ENCODE data around the gene RHBDD2. TPM values are rescaled to one million over a fixed set of nuclear protein-coding genes. Genes with fewer than 3 reads are reported as not detected.
A peak's percentile ranks its signal among the peaks of the same experiment; 100 is the strongest.
"Not testable (repeated sequence)": the region's sequence is repeated elsewhere in the genome, so short reads cannot be mapped to it uniquely, and the experiment has no call there.

RHBDD2 gene
- polyA plus RNA-seq, 3 donors from 2014 or later = 79.5 to 161 (median 104) TPM

GRCh38 chr7:75911186-75911585 lies 32.4 kb downstream of the RHBDD2 start:
- DNase-seq, H3K27ac Mint-ChIP-seq, H3K9me3 Mint-ChIP-seq, H3K36me3 Mint-ChIP-seq, H3K4me3 Mint-ChIP-seq: not testable (repeated sequence)
- Mint-ChIP-seq H3K4me1 (peaks cover 18 to 19% of the 10 kb centered on the region in 2 donors), H3K27me3 (ENCODE audit: low read depth in 3 of 3) (peaks cover 0 to 20% (median 4%) of the 10 kb centered on the region in 3 donors)

DNA sequence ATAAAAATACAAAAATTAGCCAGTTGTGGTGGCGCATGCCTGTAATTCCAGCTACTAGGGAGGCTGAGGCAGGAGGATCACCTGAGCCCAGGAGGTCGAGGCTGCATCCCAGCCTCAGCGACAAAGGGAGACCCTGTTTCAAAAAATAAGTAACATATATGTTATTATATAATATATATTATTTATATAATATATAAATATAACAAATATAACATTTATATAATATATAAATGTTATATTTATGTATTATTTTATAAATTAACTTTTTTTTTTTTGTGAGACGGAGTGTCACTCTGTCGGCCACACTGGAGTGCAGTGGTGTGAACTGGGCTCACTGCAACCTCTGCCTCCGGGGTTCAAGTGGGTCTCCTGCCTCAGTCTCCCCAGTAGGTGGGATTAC lies 34.6 kb downstream of the RHBDD2 start:
- H3K4me1 Mint-ChIP-seq = peaks cover 27 to 28% of the 10 kb centered on the region in 2 donors
- H3K9me3 Mint-ChIP-seq = no peaks in the 10 kb centered on the region
- peaks cover 0 to 18% (median 4%) of the 10 kb centered on the region in 3 donors for H3K27me3 Mint-ChIP-seq (ENCODE audit: low read depth in 3 of 3)
- H3K4me3 Mint-ChIP-seq = peak overlapping the region in 4 of 5 donors; percentile 89 to 92 (median 91)
- H3K36me3 Mint-ChIP-seq = peaks cover 0 to under 1% (median under 1%) of the 10 kb centered on the region in 3 donors
- DNase-seq = no peak
- peak overlapping the region in 2 of 6 donors; percentile 95 to 96 for H3K27ac Mint-ChIP-seq

- Mint-ChIP-seq H3K9me3 (no peaks in the 10 kb centered on the region), H3K27ac (peak overlapping the region; percentile 91 to 96 (median 95)), H3K4me1 (peaks cover 32 to 35% of the 10 kb centered on the region in 2 donors), H3K36me3 (peaks cover 0 to 4% (median 3%) of the 10 kb centered on the region in 3 donors), H3K4me3 (peak overlapping the region; percentile 89 to 92 (median 92)), H3K27me3 (ENCODE audit: low read depth in 3 of 3) (peaks cover 0 to 18% (median 4%) of the 10 kb centered on the region in 3 donors)
- no peak for DNase-seq
Observed at GRCh38 chr7:75914169-75914654, 35.4 kb downstream of the RHBDD2 start.

GRCh38 chr7:75914655-75915415 lies 36.0 kb downstream of the RHBDD2 start, which contains the start of gene POR:
POR (plus strand) TSS chr7:75915155; CDS start chr7:75954002, 38,847 bp downstream.
- H3K27ac Mint-ChIP-seq = peak within 1 kb of the TSS; percentile 91 to 96 (median 95)
- peaks cover 0 to 4% (median 3%) of the 10 kb centered on the region in 3 donors for H3K36me3 Mint-ChIP-seq
- peaks cover 0 to 18% (median 4%) of the 10 kb centered on the region in 3 donors for H3K27me3 Mint-ChIP-seq (ENCODE audit: low read depth in 3 of 3)
- H3K4me3 Mint-ChIP-seq = peak within 1 kb of the TSS; percentile 89 to 92 (median 92)
- peak; percentile 99 to 100 (median 99) for DNase-seq
- no peaks in the 10 kb centered on the region for H3K9me3 Mint-ChIP-seq
- H3K4me1 Mint-ChIP-seq = peaks cover 35 to 41% of the 10 kb centered on the region in 2 donors

DNA sequence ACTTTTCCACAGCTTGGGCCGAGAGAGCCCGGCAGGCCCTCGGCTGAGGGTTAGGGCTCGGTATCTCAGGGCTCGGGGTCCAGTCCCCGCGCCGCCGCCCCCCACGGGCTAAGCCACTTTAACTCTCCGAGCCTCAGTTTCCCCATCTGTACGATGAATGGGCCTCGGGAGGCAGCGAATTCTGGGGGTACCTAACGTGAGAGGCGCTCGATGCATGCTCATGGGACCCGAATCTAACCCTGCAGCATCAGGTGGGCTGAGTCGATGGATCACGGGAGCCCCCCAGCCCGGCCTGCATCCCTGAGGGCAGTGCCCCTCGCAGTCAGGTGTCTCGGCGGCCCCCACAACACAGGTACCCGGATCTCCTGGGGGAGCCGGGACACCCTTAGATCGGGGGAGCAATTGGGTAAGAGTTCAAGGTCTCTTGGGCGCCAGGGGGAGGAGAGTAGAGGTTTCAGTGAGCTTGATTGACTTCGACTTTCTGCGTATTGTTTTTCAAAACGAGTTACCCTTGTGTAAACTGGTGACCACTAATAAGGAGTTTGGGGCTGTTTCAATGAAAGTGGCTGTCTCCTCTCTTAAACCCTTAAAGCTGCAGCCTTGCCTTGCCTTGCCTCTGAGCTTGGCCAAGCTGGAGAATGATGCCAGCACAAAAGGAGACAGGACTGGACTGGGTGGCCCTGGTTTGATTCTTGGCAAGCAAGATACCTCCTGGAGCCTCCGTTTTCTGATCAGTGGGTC lies 36.8 kb downstream of the RHBDD2 start:
- Mint-ChIP-seq H3K27ac (peak overlapping the region; percentile 63 to 95 (median 88)), H3K4me1 (peaks cover 38 to 45% of the 10 kb centered on the region in 2 donors), H3K9me3 (no peaks in the 10 kb centered on the region), H3K36me3 (peaks cover 0 to 4% (median 3%) of the 10 kb centered on the region in 3 donors), H3K27me3 (ENCODE audit: low read depth in 3 of 3) (peaks cover 0 to 18% (median 4%) of the 10 kb centered on the region in 3 donors), H3K4me3 (peak overlapping the region; percentile 89 to 92 (median 92))
- peak; percentile 13 to 18 (median 17) for DNase-seq

DNA sequence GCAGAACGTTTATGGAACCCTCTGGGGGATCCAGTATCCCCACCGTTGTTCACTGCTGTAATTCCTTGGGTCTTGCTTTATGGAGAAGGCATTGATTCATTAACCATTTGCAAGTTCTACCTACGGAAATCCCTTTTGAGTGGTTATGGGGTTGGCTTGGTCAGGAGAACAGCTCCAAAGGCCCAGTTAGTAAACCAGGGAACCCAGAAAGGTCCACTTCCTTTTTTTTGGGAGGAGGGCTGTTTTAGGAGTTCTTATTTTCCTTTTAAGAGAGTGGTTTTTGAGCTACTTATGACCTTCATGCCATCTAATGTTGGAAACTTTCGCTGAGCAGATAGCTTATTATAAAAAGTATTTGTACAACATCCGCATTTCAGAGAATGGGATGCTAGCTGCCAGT lies 37.4 kb downstream of the RHBDD2 start:
- Mint-ChIP-seq H3K27ac (peak overlapping the region in 5 of 6 donors; percentile 63 to 95 (median 90)), H3K36me3 (peaks cover 0 to 4% (median 3%) of the 10 kb centered on the region in 3 donors), H3K27me3 (ENCODE audit: low read depth in 3 of 3) (peaks cover 0 to 18% (median 4%) of the 10 kb centered on the region in 3 donors), H3K4me1 (peaks cover 43 to 51% of the 10 kb centered on the region in 2 donors), H3K4me3 (peak overlapping the region; percentile 89 to 92 (median 92)), H3K9me3 (no peaks in the 10 kb centered on the region)
- DNase-seq = no peak

GRCh38 chr7:75916685-75917634 lies 38.1 kb downstream of the RHBDD2 start:
- Mint-ChIP-seq H3K36me3 (peaks cover 0 to 6% (median 3%) of the 10 kb centered on the region in 3 donors), H3K4me3 (peak overlapping the region in 3 of 5 donors; percentile 35 to 92 (median 89)), H3K27ac (no peak overlapping the region), H3K4me1 (peaks cover 49 to 58% of the 10 kb centered on the region in 2 donors), H3K27me3 (ENCODE audit: low read depth in 3 of 3) (peaks cover 0 to 18% (median 4%) of the 10 kb centered on the region in 3 donors), H3K9me3 (no peaks in the 10 kb centered on the region)
- DNase-seq = no peak

DNA sequence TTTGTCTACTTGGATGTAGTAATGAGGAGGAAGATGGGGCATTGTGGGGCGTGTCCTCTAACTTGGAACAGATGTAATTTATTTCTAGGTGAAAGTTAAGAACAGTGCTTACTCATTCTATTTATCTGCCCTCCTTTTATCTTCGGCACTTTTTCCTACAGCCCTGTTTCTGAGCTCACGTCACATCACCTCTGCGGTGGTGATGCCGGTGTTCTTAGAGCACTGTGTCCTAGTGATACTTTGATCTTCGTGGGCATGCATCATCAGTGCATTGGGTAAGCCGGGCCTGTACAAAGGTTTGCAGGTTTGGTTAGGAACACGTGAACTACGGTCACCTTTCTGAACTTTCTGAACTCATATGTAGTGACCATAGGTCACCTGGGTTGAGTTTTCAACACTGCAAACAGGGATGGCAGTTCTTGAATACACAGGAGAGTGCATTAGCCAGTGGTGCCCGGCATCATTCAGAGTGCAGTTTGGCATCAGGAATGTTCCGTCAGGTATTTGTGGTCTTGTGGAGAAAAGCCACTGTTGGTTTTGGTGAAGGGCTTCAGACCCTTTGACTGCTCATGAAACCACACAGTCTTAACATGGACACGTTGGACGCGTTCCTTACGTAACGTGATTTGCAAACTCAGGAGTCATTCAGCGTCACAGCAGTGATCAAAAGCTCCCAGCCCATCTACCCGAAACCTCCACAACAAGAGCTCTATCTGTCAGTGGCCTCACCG lies 41.8 kb downstream of the RHBDD2 start:
- Mint-ChIP-seq H3K27me3 (ENCODE audit: low read depth in 3 of 3) (peaks cover 0 to 9% (median 0%) of the 10 kb centered on the region in 3 donors), H3K27ac (peak overlapping the region in 1 of 6 donors; percentile 12), H3K4me3 (no peak overlapping the region), H3K4me1 (peaks cover 45 to 51% of the 10 kb centered on the region in 2 donors), H3K36me3 (peaks cover 2 to 7% (median 3%) of the 10 kb centered on the region in 3 donors), H3K9me3 (no peaks in the 10 kb centered on the region)
- DNase-seq = no peak

- Mint-ChIP-seq H3K27ac (no peak overlapping the region), H3K36me3 (peaks cover 3 to 7% (median 4%) of the 10 kb centered on the region in 3 donors), H3K4me1 (peaks cover 39 to 48% of the 10 kb centered on the region in 2 donors), H3K27me3 (ENCODE audit: low read depth in 3 of 3) (peaks cover 0 to 1% (median 0%) of the 10 kb centered on the region in 3 donors), H3K4me3 (peak overlapping the region in 1 of 5 donors; percentile 61), H3K9me3 (no peaks in the 10 kb centered on the region)
- DNase-seq = no peak
Observed at GRCh38 chr7:75921479-75921878, 42.6 kb downstream of the RHBDD2 start.

DNA sequence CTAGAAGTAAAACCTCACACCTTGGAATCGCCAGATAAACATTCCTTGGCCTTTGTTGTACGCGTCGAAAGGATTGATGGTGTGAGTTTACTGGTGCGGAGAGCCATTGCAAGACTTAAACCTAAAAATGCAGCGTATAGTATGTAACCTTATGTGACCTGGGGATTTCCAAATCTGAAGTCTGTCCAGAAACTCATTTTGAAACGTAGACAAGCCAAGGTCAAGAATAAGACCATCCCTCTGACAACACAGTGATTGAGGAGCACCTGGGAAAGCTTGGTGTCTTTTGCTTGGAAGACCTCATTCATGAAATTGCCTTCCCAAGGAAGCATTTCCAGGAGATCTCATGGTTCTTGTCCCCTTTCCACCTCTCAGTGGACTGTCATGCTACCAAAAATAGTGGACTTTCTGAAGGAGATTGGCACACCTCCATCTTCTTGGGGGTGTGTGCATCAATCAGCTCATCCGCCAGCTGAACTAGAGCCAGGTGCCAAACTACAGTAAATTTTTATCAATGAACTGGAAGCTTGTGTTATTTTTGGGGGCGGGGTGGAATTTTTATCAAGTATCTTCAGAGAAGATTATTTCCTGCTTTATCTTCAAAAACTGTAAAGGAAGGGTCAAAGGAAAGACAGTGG lies 44.3 kb downstream of the RHBDD2 start:
- peaks cover 35 to 45% of the 10 kb centered on the region in 2 donors for H3K4me1 Mint-ChIP-seq
- no peaks in the 10 kb centered on the region for H3K9me3 Mint-ChIP-seq
- H3K4me3 Mint-ChIP-seq = no peak overlapping the region
- H3K27me3 Mint-ChIP-seq (ENCODE audit: low read depth in 3 of 3) = peaks cover 0 to 1% (median 0%) of the 10 kb centered on the region in 3 donors
- peaks cover 3 to 7% (median 4%) of the 10 kb centered on the region in 3 donors for H3K36me3 Mint-ChIP-seq
- DNase-seq = no peak
- peak overlapping the region in 1 of 6 donors; percentile 35 for H3K27ac Mint-ChIP-seq

- Mint-ChIP-seq H3K4me1 (peaks cover 38 to 44% of the 10 kb centered on the region in 2 donors), H3K36me3 (peaks cover 0 to 4% (median 3%) of the 10 kb centered on the region in 3 donors), H3K27me3 (ENCODE audit: low read depth in 3 of 3) (peaks cover 0 to 1% (median 0%) of the 10 kb centered on the region in 3 donors), H3K9me3 (no peaks in the 10 kb centered on the region), H3K4me3 (no peak overlapping the region), H3K27ac (no peak overlapping the region)
- no peak for DNase-seq
Observed at GRCh38 chr7:75924256-75924655, 45.4 kb downstream of the RHBDD2 start.

GRCh38 chr7:75924889-75925288 lies 46.1 kb downstream of the RHBDD2 start:
- Mint-ChIP-seq H3K4me1 (peaks cover 39% of the 10 kb centered on the region in 2 donors), H3K27ac (peak overlapping the region in 2 of 6 donors; percentile 49 to 55), H3K9me3 (no peaks in the 10 kb centered on the region)

More at GRCh38 chr7:75924889-75925288, 46.1 kb downstream of the RHBDD2 start:
- H3K36me3 Mint-ChIP-seq = peaks cover 0 to 4% (median 3%) of the 10 kb centered on the region in 3 donors
- no peak for DNase-seq
- no peak overlapping the region for H3K4me3 Mint-ChIP-seq
- H3K27me3 Mint-ChIP-seq (ENCODE audit: low read depth in 3 of 3) = peaks cover 0 to 2% (median 0%) of the 10 kb centered on the region in 3 donors
